GM12878 (cell line): ENCODE data around the gene MFN2. TPM values are rescaled to one million over a fixed set of nuclear protein-coding genes. Genes with fewer than 3 reads are reported as not detected.
A peak's percentile ranks its signal among the peaks of the same experiment; 100 is the strongest.

Experiments
- ASH2L ChIP-seq: fragments of 300-600, 200-600 bp; sonication (generic); IDR thresholded peaks from 2 replicates; pipeline ENCODE4 v1.6.1; 2017; ENCODE audit warnings: low read depth, mild to moderate bottlenecking, borderline replicate concordance
- ATF7 ChIP-seq: fragments of 450-650 bp; IDR thresholded peaks from 2 replicates; pipeline ENCODE4 v1.6.1; 2016; ENCODE audit warnings: low read depth, mild to moderate bottlenecking
- BRCA1 ChIP-seq: IDR thresholded peaks from 2 replicates; pipeline ENCODE4 v1.6.1; 2011; ENCODE audit warnings: low read depth, low read length, improper control_type of control experiment
- CHD1 ChIP-seq: IDR thresholded peaks from 2 replicates; pipeline ENCODE4 v1.6.1; 2012; ENCODE audit warnings: low read depth, low read length, improper control_type of control experiment
- CREM ChIP-seq: IDR thresholded peaks from 2 replicates; pipeline ENCODE4 v1.6.1; 2014; ENCODE audit warnings: antibody characterized with exemption, low read depth
- EGR1 ChIP-seq, 2 experiments: IDR thresholded peaks; 1 replicate in 1 of 2; 2 replicates in 1 of 2; pipeline ENCODE4 v1.6.1; 2011 to 2012; ENCODE audit warnings: low read depth in 2 of 2, low read length in 2 of 2, borderline replicate concordance in 1 of 2, mild to moderate bottlenecking in 1 of 2, moderate library complexity in 1 of 2
- GATAD2B ChIP-seq: fragments of 450-650 bp; conservative IDR thresholded peaks from 2 replicates; pipeline ENCODE4 v1.6.1; 2017; ENCODE audit warnings: low read depth, mild to moderate bottlenecking, moderate library complexity
- HDAC2 ChIP-seq: fragments of 200-600 bp; sonication (generic); IDR thresholded peaks from 2 replicates; pipeline ENCODE4 v1.6.1; 2017
- HDGF ChIP-seq: fragments of 450-650 bp; IDR thresholded peaks from 2 replicates; pipeline ENCODE4 v1.6.1; 2016; ENCODE audit warnings: antibody characterized with exemption
- KAT2A ChIP-seq: conservative IDR thresholded peaks from 2 replicates; pipeline ENCODE4 v1.6.1; 2011; ENCODE audit warnings: low read depth, low read length; ENCODE audit not compliant: control insufficient read depth
- LARP7 ChIP-seq: fragments of 450-650 bp; IDR thresholded peaks from 2 replicates; pipeline ENCODE4 v1.6.1; 2017; ENCODE audit warnings: mild to moderate bottlenecking
- MEF2B ChIP-seq: fragments of 450-650 bp; IDR thresholded peaks from 2 replicates; pipeline ENCODE4 v1.6.1; 2018; ENCODE audit warnings: mild to moderate bottlenecking, moderate library complexity; ENCODE audit not compliant: partially characterized antibody, poor library complexity, severe bottlenecking
- MXI1 ChIP-seq: fragments of 150-350 bp; IDR thresholded peaks from 2 replicates; pipeline ENCODE4 v1.6.1; 2011; ENCODE audit warnings: low read depth, mild to moderate bottlenecking, inconsistent platforms, low read length, improper control_type of control experiment
- NFYB ChIP-seq: IDR thresholded peaks from 2 replicates; pipeline ENCODE4 v1.6.1; 2011; ENCODE audit warnings: low read depth, mild to moderate bottlenecking, low read length, improper control_type of control experiment, moderate library complexity; ENCODE audit not compliant: insufficient read depth
- POLR2AphosphoS5 ChIP-seq: IDR thresholded peaks from 2 replicates; pipeline ENCODE4 v1.6.1; 2011; ENCODE audit warnings: mild to moderate bottlenecking, low read length, inconsistent platforms
- RAD21 ChIP-seq: IDR thresholded peaks from 2 replicates; pipeline ENCODE4 v1.6.1; 2011; ENCODE audit warnings: mild to moderate bottlenecking, low read depth, low read length, moderate library complexity; ENCODE audit not compliant: insufficient read depth
- RELA ChIP-seq: fragments of 450-650 bp; IDR thresholded peaks from 2 replicates; pipeline ENCODE4 v1.8.0; 2014; ENCODE audit warnings: borderline replicate concordance; ENCODE audit not compliant: partially characterized antibody
- SREBF1 ChIP-seq: IDR thresholded peaks from 2 replicates; pipeline ENCODE4 v1.6.1; 2012; ENCODE audit warnings: mild to moderate bottlenecking, low read length
- TCF7 ChIP-seq: IDR thresholded peaks from 2 replicates; pipeline ENCODE4 v1.6.1; 2014; ENCODE audit warnings: antibody characterized with exemption, borderline replicate concordance
- YY1 ChIP-seq: IDR thresholded peaks from 2 replicates; pipeline ENCODE4 v1.6.1; 2011; ENCODE audit warnings: low read depth, mild to moderate bottlenecking, low read length
- ZBED1 ChIP-seq: IDR thresholded peaks from 2 replicates; pipeline ENCODE4 v1.6.1; 2016; ENCODE audit warnings: borderline replicate concordance
- ZNF24 ChIP-seq: fragments of 450-650 bp; IDR thresholded peaks from 2 replicates; pipeline ENCODE4 v1.6.1; 2017; ENCODE audit warnings: antibody characterized with exemption, mild to moderate bottlenecking
- ZNF384 ChIP-seq: IDR thresholded peaks from 2 replicates; pipeline ENCODE4 v1.6.1; 2012; ENCODE audit warnings: low read depth, mild to moderate bottlenecking, low read length, improper control_type of control experiment, borderline replicate concordance
- ZSCAN29 ChIP-seq: fragments of 450-650 bp; IDR thresholded peaks from 2 replicates; pipeline ENCODE4 v1.6.1; 2017; ENCODE audit warnings: mild to moderate bottlenecking, moderate library complexity
- ZZZ3 ChIP-seq: IDR thresholded peaks from 2 replicates; pipeline ENCODE4 v1.6.1; 2011; ENCODE audit warnings: low read depth; ENCODE audit not compliant: control insufficient read depth, insufficient read length
- polyA plus RNA-seq, 11 experiments: library from polyadenylated mRNA; depleted of rRNA in 4 of 11; unstranded in 6 of 11; stranded (reverse) in 5 of 11; fragments of >200 nt; fragmentation: Nextera tagmentation in 4 of 11; fragmentation: Illumina TruSeq in 1 of 11; extraction: Ambion mirVana in 4 of 11; extraction: Trizol in 1 of 11; gene quantifications; 1 replicate in 1 of 11; 2 replicates in 10 of 11; pipeline versions ENCODE4 v1.2.1 to v1.2.3, GENCODE V29; 2011 to 2016; ENCODE audit warnings: inconsistent platforms in 2 of 11, missing spikeins in 2 of 11, low read depth in 1 of 11
- total RNA-seq, 4 experiments: library from RNA; depleted of rRNA in 3 of 4; stranded (reverse); fragments of >200 nt in 3 of 4; fragmentation: Illumina TruSeq in 1 of 4; extraction: Trizol in 1 of 4; gene quantifications; 2 replicates each; pipeline versions ENCODE4 v1.2.1 to v1.2.3, GENCODE V29; 2013 to 2021
- TF ChIP-seq, protein P1 (sequence below): IDR thresholded peaks from 2 replicates; pipeline ENCODE4 v1.6.1; 2012; ENCODE audit warnings: low read depth, low read length, improper control_type of control experiment
- TF ChIP-seq, protein P2 (sequence below): IDR thresholded peaks from 2 replicates; pipeline ENCODE4 v1.6.1; 2011; ENCODE audit warnings: borderline replicate concordance, low read depth, mild to moderate bottlenecking, moderate library complexity, mixed read lengths, low read length; ENCODE audit not compliant: insufficient read depth; ENCODE audit errors: extremely low read length
- TF ChIP-seq, protein P3 (sequence below): fragments of 450-650 bp; IDR thresholded peaks from 2 replicates; pipeline ENCODE4 v1.6.1; 2016; ENCODE audit warnings: mild to moderate bottlenecking
- TF ChIP-seq, protein P4 (sequence below): fragments of 450-650 bp; IDR thresholded peaks from 2 replicates; pipeline ENCODE4 v1.6.1; 2017; ENCODE audit warnings: borderline replicate concordance

Gene MFN2
- total and polyA plus RNA-seq, 10 of the 15 experiments (the other 5 are each of a cell fraction or from before 2014, with no cell fraction given) = 5.3 to 64.4 (median 48.1) TPM

DNA sequence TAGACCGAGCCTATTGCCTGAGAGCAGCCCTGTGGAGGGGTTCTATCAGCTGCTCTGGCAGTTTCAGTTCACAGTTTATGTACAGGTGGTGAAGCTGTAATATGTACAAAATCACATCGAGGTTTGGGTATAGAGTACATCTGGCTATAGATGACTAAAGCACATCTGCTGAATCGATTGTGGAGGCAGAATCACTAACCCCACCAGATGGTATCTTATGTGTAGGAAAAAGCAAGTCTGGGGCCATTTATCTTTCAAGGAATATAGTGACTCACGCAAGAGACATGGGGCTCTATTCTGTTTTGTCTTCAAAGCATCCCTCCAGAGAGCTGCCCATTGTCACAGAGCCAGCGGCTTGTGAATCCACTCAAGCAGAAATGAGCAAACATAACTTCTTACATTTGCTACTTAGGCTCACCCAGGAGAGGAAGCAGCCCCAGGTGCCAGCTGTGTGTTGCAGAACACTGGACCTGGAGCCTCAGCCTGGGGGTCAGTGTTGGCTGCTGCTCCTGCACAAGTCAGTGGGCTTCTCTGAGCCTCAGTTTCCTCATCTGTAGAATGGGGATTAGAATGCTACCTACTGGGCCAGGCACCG lies 60.3 kb downstream of the MFN2 start (continued):
- TF ChIP-seq ZSCAN29 = no peak
- no peak for TF ChIP-seq BRCA1
- TF ChIP-seq EGR1 (IDR thresholded peaks at IDR 0.05; ENCODE audit: borderline replicate concordance in 1 of 2, low read depth in 2 of 2, low read length in 2 of 2) = no peak
- no peak for TF ChIP-seq POLR2AphosphoS5
- TF ChIP-seq, protein P1, sequence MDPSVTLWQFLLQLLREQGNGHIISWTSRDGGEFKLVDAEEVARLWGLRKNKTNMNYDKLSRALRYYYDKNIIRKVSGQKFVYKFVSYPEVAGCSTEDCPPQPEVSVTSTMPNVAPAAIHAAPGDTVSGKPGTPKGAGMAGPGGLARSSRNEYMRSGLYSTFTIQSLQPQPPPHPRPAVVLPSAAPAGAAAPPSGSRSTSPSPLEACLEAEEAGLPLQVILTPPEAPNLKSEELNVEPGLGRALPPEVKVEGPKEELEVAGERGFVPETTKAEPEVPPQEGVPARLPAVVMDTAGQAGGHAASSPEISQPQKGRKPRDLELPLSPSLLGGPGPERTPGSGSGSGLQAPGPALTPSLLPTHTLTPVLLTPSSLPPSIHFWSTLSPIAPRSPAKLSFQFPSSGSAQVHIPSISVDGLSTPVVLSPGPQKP = no peak
- no peak for TF ChIP-seq ZZZ3
- no peak; the same call in 1 of the 2 replicates for TF ChIP-seq MXI1
- TF ChIP-seq CHD1 = no peak
- peak; percentile 36 for TF ChIP-seq MEF2B
- no peak for TF ChIP-seq HDAC2
- TF ChIP-seq ATF7 = peak; percentile 51
- 0 out of 2 replicates have a peak, but pooled peaks have one; percentile 70 for TF ChIP-seq ZBED1
- peak; percentile 53; the same call in 1 of the 2 replicates for TF ChIP-seq GATAD2B
- TF ChIP-seq, protein P2, sequence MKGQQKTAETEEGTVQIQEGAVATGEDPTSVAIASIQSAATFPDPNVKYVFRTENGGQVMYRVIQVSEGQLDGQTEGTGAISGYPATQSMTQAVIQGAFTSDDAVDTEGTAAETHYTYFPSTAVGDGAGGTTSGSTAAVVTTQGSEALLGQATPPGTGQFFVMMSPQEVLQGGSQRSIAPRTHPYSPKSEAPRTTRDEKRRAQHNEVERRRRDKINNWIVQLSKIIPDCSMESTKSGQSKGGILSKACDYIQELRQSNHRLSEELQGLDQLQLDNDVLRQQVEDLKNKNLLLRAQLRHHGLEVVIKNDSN = no peak
- no peak for TF ChIP-seq ZNF384
- no peak for TF ChIP-seq TCF7
- TF ChIP-seq LARP7 = no peak
- TF ChIP-seq SREBF1 = no peak
- TF ChIP-seq RAD21 = peak; percentile 9; the same call in 1 of the 2 replicates
- no peak for TF ChIP-seq HDGF
- TF ChIP-seq, protein P3, sequence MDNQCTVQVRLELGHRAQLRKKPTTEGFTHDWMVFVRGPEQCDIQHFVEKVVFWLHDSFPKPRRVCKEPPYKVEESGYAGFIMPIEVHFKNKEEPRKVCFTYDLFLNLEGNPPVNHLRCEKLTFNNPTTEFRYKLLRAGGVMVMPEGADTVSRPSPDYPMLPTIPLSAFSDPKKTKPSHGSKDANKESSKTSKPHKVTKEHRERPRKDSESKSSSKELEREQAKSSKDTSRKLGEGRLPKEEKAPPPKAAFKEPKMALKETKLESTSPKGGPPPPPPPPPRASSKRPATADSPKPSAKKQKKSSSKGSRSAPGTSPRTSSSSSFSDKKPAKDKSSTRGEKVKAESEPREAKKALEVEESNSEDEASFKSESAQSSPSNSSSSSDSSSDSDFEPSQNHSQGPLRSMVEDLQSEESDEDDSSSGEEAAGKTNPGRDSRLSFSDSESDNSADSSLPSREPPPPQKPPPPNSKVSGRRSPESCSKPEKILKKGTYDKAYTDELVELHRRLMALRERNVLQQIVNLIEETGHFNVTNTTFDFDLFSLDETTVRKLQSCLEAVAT = no peak; the same call in 1 of the 2 replicates
- peak; percentile 66 for TF ChIP-seq CREM
- TF ChIP-seq ASH2L = no peak
- TF ChIP-seq RELA = no peak
- no peak for TF ChIP-seq KAT2A
- no peak for TF ChIP-seq ZNF24
- no peak for TF ChIP-seq YY1
- TF ChIP-seq, protein P4, sequence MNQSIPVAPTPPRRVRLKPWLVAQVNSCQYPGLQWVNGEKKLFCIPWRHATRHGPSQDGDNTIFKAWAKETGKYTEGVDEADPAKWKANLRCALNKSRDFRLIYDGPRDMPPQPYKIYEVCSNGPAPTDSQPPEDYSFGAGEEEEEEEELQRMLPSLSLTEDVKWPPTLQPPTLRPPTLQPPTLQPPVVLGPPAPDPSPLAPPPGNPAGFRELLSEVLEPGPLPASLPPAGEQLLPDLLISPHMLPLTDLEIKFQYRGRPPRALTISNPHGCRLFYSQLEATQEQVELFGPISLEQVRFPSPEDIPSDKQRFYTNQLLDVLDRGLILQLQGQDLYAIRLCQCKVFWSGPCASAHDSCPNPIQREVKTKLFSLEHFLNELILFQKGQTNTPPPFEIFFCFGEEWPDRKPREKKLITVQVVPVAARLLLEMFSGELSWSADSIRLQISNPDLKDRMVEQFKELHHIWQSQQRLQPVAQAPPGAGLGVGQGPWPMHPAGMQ = no peak
- no peak for TF ChIP-seq NFYB
